OCI-M1 (cell line): Measurements from ENCODE around the gene CLCNKB.

Experiments used
- DNase-seq: peaks from one replicate; lab custom pipeline; 2025; lab: John Stamatoyannopoulos, UW

The CLCNKB gene

GRCh38 chr1:16076031-16076864 is 32.7 kb downstream of the CLCNKB start:
- DNase-seq = no peak

- DNase-seq = no peak
These were observed 33.3 kb downstream of the CLCNKB start for GRCh38 chr1:16076865-16077238.

DNA sequence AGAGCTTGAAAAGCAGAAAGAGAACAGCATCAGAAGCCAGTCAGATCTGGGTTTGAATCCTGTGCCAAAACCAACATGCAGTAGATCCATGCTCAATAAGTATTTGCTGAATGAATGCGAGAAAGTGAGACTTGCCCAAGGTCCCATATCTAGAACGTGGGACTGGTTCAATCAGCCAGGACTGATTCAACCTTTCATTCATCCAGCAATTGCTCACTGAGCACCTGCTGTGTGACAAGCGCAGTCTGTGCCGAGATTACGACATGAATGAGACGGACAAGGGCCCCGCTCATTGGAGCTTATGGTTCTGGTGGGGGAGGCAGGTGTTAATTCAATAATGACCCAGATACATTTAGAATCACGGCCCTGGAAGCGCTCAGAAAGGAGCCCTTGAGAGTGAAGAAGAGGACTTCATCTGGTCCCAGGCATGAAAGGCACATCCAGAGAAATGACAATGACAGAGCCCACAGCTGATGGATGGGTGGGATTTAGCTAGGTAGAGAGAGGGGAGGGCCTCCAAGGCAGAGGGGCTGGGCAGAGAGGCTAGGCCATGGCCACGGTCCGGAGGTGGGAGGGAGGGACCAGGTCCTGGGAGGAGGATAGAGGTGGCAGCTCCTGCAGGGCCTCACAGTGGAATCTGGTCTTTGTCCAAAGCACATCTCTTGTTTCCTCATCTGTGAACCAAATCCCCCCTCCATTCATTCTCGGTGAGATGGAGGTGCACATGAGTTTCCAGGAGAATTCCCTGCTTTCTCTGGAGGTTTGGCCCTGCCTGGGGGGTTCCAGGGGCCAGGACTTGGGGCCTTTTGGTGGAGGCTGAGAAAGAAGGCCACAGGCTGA is 34.0 kb downstream of the CLCNKB start:
- DNase-seq = no peak

DNA sequence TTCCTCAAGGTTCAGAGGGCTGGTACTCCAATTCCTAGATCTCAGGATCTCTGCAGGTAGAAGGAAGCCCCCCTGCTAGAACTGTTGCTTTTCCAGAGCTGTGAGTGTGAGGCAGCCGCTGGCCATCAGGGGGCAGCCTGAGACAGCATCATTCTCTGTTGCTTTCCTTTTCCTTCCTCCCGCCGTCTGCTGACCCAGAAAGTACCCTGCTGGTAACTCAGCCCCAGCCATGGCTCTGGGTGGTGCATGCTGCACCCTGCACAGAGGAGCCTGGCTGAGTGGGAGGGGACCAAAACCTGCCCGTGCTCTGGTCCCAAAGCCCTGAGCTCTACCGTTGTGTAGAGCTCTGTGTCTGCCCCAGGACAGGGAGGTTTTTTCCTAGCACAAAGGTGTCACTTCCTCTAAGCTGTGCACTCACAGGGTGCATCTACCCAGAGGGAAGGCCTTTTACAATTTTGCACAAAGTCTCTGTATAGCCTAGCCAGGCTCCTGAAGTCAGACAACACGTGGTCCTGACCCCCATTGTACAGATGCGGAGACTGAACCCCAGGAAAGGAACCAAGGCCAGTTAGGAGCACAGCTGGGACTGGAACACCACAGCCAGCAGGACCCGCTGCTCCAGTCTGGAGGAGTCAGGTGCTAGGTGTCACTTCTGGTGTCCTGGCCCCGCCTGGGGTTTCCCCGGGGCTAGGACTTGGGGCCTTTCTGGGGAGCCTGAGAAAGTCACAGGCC is 35.5 kb downstream of the CLCNKB start:
- DNase-seq = peak; percentile 83

- peak; percentile 26 for DNase-seq
These were observed 37.0 kb downstream of the CLCNKB start for GRCh38 chr1:16080422-16081150.

GRCh38 chr1:16081636-16082035 is 38.1 kb downstream of the CLCNKB start:
- DNase-seq = no peak

- peak; percentile 78 for DNase-seq
These were observed 38.9 kb downstream of the CLCNKB start for GRCh38 chr1:16082283-16083038.

DNA sequence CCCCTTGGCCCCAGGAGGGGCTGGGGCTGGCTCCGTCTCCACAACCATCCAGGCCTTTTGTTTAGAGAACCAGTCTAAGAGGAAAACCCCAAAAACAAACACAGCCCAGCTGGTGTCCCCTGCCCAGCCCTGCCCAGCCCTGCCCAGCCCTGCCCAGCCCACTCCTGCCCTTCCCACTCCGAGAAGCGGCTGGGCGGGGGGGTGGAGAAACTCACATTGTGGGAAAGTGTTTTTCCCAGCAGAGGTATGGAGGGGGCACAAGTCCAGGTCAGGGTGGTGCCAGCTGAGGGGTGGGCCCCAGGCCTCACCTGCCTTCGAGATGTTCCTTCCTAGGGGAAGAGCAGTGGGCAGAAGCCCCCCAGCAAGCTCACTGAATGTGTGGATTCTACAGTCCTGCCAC is 39.9 kb downstream of the CLCNKB start:
- no peak for DNase-seq

DNA sequence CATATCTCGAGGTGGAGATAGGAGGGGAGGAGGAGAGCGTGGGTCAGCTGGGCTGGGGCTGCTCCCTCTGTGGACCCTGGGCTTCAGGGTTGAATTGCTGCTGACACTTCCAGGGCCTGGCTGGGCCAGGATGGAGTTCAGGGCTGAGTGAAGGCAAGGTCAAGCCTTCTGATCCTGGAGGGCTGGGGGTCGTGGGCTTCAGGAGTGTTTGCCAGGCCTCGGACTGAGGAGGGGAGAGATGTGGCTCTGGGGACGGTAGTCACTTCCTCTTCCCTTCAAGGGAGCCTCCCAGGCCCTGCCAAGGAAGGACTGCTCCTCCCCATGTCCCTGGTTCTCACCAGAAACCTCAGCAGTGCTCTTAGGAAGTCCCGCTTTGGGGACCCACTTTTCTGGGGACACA is 41.9 kb downstream of the CLCNKB start:
- DNase-seq = no peak

DNA sequence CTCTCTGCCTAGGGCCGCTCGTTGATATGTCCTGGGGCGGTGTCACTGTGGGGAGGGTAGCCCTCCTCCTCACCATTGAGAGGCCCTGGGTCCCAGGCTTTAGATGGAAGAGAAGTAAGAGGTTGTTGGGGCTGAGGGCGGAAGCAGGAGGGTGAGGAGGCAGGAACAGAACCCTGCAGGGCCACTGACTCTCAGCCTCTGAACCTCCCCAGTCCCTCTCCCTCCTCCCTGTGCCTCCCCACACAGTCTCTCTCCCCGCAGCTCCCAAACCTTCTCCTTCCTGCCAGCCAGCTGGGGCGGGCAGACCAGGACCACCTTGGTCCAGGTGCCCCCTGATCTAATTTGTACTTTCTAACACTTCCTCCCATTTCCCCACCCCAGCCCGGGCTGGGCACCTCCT is 44.2 kb downstream of the CLCNKB start:
- no peak for DNase-seq

- DNase-seq = no peak
These were observed 44.8 kb downstream of the CLCNKB start for GRCh38 chr1:16088351-16088911.

- no peak for DNase-seq
These were observed 45.4 kb downstream of the CLCNKB start for GRCh38 chr1:16088996-16089395.

DNA sequence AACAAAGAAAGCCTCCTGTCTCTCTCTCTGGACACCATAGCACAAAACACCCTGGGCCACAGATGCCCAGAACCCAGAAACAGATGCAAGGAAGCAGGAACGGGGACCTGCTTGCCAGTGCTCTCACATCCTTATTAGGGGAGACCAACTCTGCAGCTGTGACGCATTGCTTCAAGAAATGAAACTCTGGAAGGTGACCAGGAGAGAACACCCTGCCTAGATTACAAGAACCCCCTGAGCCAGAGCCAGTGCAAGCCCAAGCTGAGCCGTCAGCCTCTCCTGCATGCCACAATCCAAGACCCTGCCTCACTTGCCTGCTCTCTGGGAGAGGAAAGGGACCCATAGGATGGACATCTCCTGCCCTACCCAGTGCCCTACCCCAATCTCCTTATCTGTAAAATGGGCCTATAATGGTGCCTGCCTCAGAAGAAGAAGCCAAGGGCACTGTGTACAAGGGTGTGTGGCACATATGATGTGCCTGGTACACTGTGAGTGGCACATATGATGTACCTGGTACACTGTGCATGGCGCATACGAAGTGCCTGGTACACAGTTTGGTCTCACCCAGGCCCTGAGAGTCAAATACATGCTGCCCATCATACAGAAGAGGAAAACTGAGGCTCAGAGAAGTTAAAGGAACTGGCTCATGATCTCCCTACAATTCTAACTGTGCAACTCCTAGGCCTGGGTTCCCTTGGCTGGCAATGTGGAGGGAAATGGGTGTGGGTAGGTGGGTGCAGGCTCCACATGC is 46.7 kb downstream of the CLCNKB start:
- no peak for DNase-seq

- no peak for DNase-seq
These were observed 47.7 kb downstream of the CLCNKB start for GRCh38 chr1:16091296-16091695.

DNA sequence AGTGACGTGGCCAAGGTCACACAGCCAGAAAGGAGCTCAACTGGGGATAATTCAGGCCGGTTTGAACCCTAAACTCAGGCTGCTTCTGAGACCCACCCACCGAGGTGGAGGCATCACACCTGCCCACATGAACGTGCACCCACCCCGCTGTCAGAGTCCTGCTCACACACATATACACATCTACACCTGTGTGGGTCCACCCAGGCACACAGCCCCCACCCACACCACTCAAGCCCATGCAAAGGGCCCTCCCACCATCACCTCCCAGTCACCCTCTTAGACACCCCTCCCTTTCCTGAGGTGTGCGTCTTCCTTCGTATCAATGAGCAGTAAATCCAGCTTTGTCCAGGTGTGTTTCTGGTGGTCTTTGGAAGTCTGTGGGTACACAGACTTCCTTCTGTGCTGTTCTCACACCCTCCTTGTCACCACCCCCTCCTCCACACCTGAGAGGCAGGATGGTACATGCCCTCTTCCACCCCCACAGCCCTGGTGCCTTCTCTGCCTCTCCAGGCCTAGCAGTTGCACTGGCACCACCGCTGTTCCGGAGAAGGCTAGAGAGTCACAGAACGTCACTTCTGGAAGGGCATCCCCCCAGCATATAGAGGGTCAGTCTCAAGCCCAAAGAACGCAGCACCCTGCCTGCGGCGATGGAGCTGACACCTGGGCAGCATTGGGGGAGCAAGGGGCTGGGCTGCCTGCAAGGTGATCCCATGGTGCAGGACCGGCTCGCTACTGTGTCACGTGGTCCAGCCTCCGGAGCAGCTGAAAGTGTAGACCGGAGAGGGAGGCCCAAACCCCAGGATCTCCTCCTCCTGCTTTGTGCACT is 48.7 kb downstream of the CLCNKB start:
- no peak for DNase-seq

GRCh38 chr1:16092923-16093511 is 49.4 kb downstream of the CLCNKB start:
- no peak for DNase-seq

DNA sequence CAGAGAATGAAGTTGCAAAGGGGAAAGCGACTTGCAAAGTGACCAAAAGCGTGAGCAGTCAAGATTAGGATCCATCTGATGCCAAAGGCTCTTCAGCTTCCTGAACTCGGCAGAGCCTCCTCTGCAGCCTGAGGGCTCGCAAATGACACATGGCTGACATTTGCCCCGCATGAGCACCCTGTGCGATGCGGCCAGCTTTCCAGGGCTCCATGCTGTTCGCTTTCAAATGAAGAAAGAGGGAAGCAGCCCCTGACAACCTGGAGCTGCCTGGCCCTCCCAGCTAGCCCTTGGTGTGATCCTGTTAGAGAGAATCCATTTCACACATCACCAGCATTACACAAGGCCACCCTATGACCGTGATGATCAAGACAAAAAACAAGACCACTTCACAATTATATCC is 50.0 kb downstream of the CLCNKB start:
- DNase-seq = no peak

DNA sequence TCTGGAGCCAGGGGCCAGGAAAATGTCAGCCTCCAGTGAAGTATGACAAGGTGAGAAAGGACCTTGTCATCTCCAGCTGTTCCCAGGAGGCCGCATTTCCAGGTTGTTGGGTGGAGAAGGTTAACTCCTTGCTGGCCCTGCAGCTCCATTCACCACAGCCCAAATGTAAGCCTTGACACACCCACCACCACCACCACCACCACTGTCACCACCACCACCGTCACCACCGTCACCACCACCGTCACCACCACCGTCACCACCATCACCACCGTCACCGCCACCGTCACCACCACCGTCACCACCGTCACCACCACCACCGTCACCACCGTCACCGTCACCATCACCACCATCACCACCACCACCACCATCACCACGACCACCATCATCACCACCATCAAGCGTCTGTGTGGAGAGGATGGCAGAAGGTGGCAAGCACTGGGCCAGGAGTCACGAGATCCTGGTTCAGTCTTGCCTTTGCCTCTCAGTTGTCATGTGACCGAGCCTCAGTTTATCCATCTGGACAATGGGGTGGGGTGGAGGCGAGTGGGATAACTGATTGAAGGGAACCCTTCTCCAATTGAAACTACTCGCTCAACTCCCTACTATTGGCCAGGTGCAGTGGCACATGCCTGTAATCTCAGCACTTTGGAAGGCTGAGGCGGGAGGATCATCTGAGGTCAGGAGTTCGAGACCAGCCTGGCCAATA is 51.0 kb downstream of the CLCNKB start:
- no peak for DNase-seq
